Globus pallidus (tissue), 1 donor: ENCODE results near the gene ATG4D.

ENCODE experiments used
- DNase-seq: peaks from one replicate; pipeline ENCODE4 v3.0.0-alpha.2; 2015; ENCODE audit warnings: low spot score

Gene ATG4D

GRCh38 chr19:10580979-10581631 is 37.4 kb downstream of the ATG4D start:
- DNase-seq = peak; percentile 91

- DNase-seq = no peak
Observed at GRCh38 chr19:10582091-10582490, 38.4 kb downstream of the ATG4D start.

GRCh38 chr19:10583036-10583776 is 39.5 kb downstream of the ATG4D start:
- no peak for DNase-seq

GRCh38 chr19:10586396-10586795 is 42.7 kb downstream of the ATG4D start:
- no peak for DNase-seq

GRCh38 chr19:10587022-10587838 is 43.5 kb downstream of the ATG4D start, which contains the start of gene AP1M2:
TSS of gene AP1M2 (minus strand) at chr19:10587312. CDS start at chr19:10587231, 81 bp downstream.
- DNase-seq = no peak

GRCh38 chr19:10587839-10588150 is 44.1 kb downstream of the ATG4D start:
- DNase-seq = no peak

- DNase-seq = no peak
Observed at GRCh38 chr19:10593148-10593547, 49.4 kb downstream of the ATG4D start.

- peak; percentile 68 for DNase-seq
Observed at GRCh38 chr19:10593820-10594637, 50.3 kb downstream of the ATG4D start.

GRCh38 chr19:10600149-10600548 is 56.4 kb downstream of the ATG4D start:
- no peak for DNase-seq

- DNase-seq = no peak
Observed at GRCh38 chr19:10601999-10602329, 58.3 kb downstream of the ATG4D start.

- DNase-seq = peak; percentile 78
Observed at GRCh38 chr19:10602330-10603083, 58.8 kb downstream of the ATG4D start.
